Measurements from ENCODE around the gene C7. TPM values are rescaled to one million over a fixed set of nuclear protein-coding genes. Genes with fewer than 3 reads are reported as not detected.

C7 gene
- total RNA-seq, 2 donors from 2014 or later, result 68.2 to 147 TPM

DNA sequence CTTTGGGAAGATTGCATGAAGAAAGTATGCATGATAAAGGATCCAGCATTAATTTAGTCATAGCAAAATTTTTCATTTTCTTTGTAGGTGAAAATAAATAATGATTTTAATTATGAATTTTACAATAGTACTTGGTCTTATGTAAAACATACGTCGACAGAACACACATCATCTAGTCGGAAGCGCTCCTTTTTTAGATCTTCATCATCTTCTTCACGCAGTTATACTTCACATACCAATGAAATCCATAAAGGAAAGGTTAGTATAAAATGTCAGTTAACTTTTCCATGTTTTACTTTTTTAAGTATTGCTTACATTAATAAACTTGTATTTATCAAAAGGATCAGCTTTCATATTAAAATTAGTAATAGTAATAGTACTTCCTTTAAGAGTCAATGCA lies 35.8 kb downstream of the C7 start:
- TF ChIP-seq POLR2AphosphoS5 (IDR thresholded peaks at IDR 0.05) (no peak), POLR2A (IDR thresholded peaks at IDR 0.05) (no peak)
- TF ChIP-seq, protein P1, sequence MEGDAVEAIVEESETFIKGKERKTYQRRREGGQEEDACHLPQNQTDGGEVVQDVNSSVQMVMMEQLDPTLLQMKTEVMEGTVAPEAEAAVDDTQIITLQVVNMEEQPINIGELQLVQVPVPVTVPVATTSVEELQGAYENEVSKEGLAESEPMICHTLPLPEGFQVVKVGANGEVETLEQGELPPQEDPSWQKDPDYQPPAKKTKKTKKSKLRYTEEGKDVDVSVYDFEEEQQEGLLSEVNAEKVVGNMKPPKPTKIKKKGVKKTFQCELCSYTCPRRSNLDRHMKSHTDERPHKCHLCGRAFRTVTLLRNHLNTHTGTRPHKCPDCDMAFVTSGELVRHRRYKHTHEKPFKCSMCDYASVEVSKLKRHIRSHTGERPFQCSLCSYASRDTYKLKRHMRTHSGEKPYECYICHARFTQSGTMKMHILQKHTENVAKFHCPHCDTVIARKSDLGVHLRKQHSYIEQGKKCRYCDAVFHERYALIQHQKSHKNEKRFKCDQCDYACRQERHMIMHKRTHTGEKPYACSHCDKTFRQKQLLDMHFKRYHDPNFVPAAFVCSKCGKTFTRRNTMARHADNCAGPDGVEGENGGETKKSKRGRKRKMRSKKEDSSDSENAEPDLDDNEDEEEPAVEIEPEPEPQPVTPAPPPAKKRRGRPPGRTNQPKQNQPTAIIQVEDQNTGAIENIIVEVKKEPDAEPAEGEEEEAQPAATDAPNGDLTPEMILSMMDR (IDR thresholded peaks at IDR 0.05), result no peak
- Histone ChIP-seq H3K9me3 (no peaks in the 10 kb centered on the region), H3K4me1 (replicated peaks) (no peaks in the 10 kb centered on the region), H3K36me3 (no peaks in the 10 kb centered on the region), H3K27me3 (replicated peaks; ENCODE audit: insufficient read depth) (no peaks in the 10 kb centered on the region), H3K4me3 (no peak overlapping the region), H3K27ac (no peak overlapping the region)
- WGBS, result 97% methylated on average over 5 of the region's 5 CpGs
- intact Hi-C loops (cut with DNase I), result no loop called here
- no peak for DNase-seq (ENCODE audit: low spot score)

DNA sequence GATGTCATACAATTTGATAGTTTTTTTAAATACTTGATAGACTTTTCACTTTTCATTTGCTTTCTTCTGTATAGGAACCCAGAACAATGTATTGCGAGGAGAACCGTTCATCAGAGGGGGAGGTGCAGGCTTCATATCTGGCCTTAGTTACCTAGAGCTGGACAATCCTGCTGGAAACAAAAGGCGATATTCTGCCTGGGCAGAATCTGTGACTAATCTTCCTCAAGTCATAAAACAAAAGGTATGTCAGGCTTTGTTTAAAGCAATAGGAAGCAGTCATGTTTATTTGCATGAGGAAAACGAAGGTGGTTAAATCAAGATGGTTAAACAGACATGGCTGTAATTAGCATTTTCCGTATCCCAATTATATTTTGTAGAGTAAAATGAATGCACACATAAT lies 46.0 kb downstream of the C7 start:
- DNase-seq (ENCODE audit: low spot score), result no peak
- TF ChIP-seq POLR2A (IDR thresholded peaks at IDR 0.05) (no peak), POLR2AphosphoS5 (IDR thresholded peaks at IDR 0.05) (no peak)
- TF ChIP-seq, protein P1 (IDR thresholded peaks at IDR 0.05), result no peak
- Histone ChIP-seq H3K9me3 (no peaks in the 10 kb centered on the region), H3K27ac (no peak overlapping the region), H3K36me3 (no peaks in the 10 kb centered on the region), H3K4me1 (replicated peaks) (no peaks in the 10 kb centered on the region), H3K4me3 (no peak overlapping the region), H3K27me3 (replicated peaks; ENCODE audit: insufficient read depth) (no peaks in the 10 kb centered on the region)
- 58% methylated on average over 5 of the region's 5 CpGs for WGBS
- intact Hi-C loops (cut with DNase I), result no loop called here

DNA sequence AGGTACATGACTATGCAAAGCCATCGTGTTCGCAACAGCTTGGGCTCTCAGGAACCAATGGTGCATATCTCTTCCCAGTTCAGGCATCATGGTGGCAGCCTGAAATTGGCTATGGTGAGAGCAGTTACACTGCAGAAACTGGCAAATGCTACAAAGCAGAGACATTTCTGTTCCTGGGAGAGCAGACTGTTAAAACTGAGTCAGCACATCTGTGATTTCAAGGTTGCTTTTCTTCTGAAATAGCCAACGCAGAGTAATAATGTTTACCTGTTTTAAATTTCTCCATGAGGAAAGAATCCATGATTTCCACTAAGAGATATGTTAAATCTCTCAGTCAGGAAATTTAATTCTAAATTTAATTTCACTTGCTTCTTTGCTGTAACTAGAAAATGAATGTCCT lies 47.8 kb downstream of the C7 start:
- Histone ChIP-seq H3K27me3 (replicated peaks; ENCODE audit: insufficient read depth) (no peaks in the 10 kb centered on the region), H3K4me1 (replicated peaks) (no peaks in the 10 kb centered on the region), H3K36me3 (no peaks in the 10 kb centered on the region), H3K4me3 (no peak overlapping the region), H3K27ac (no peak overlapping the region), H3K9me3 (no peaks in the 10 kb centered on the region)
- DNase-seq (ENCODE audit: low spot score), result no peak
- 93% methylated on average over 3 of the region's 3 CpGs for WGBS
- intact Hi-C loops (cut with DNase I), result no loop called here
- TF ChIP-seq POLR2AphosphoS5 (IDR thresholded peaks at IDR 0.05) (no peak), POLR2A (IDR thresholded peaks at IDR 0.05) (no peak)
- TF ChIP-seq, protein P1 (IDR thresholded peaks at IDR 0.05), result no peak

DNA sequence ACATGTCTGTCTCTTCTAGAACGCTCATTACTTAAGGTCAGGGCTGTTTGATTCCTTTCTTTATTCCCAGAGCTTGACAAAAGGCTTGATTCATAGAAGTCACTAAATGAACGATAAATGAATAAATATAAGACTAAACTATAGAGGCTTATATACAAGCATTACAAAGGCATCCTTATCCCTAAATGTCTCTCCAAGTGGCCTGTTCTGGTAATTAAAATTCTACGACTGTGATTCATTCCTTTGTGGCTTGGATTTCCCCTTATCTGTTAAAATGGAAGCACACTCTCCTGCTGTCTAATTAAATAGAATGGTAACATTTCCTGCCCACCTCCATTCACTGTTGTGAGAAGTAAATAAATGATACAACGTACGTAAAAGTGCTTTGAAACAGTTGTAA lies 49.5 kb downstream of the C7 start:
- Histone ChIP-seq H3K27me3 (replicated peaks; ENCODE audit: insufficient read depth) (no peaks in the 10 kb centered on the region), H3K4me1 (replicated peaks) (no peaks in the 10 kb centered on the region), H3K27ac (no peak overlapping the region), H3K4me3 (no peak overlapping the region), H3K36me3 (no peaks in the 10 kb centered on the region), H3K9me3 (no peaks in the 10 kb centered on the region)
- intact Hi-C loops (cut with DNase I), result no loop called here
- DNase-seq (ENCODE audit: low spot score), result no peak
- 56% methylated on average over 5 of the region's 5 CpGs for WGBS
- TF ChIP-seq, protein P1 (IDR thresholded peaks at IDR 0.05), result no peak
- TF ChIP-seq POLR2AphosphoS5 (IDR thresholded peaks at IDR 0.05) (no peak), POLR2A (IDR thresholded peaks at IDR 0.05) (no peak)

DNA sequence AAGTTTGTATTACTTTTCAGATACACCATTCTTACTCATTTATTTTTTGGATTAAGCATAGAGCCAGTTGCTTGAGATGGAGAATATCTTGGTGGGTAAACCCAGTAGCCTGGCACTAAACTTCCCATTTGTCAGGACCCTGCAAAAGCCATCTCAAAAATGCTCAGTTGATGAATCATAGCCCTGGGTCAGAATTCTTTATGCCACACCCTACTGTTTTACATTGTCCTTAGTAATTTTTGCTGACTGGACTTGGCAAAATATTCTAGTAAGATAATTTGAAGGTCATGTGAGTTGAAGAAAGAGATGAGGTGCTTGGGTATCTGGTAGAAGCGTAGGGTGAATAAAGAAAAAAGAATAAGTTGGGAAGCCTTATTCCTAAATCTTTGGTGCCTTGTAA lies 50.7 kb downstream of the C7 start:
- Histone ChIP-seq H3K9me3 (no peaks in the 10 kb centered on the region), H3K4me3 (no peak overlapping the region), H3K27me3 (replicated peaks; ENCODE audit: insufficient read depth) (no peaks in the 10 kb centered on the region), H3K27ac (no peak overlapping the region), H3K4me1 (replicated peaks) (no peaks in the 10 kb centered on the region), H3K36me3 (no peaks in the 10 kb centered on the region)
- DNase-seq (ENCODE audit: low spot score), result no peak
- 90% methylated on average over 1 of the region's 1 CpG for WGBS
- no peak for TF ChIP-seq POLR2AphosphoS5 (IDR thresholded peaks at IDR 0.05)
- no peak for TF ChIP-seq POLR2A (IDR thresholded peaks at IDR 0.05)
- TF ChIP-seq, protein P1 (IDR thresholded peaks at IDR 0.05), result no peak
- intact Hi-C loops (cut with DNase I), result no loop called here
